Activated B cell treated with CpG ODN at 0.5 μM for 24 hours (primary cell): ENCODE data around the gene CCDC54. TPM values are rescaled to one million over a fixed set of nuclear protein-coding genes. Genes with fewer than 3 reads are reported as not detected.

ENCODE experiments used
- ATAC-seq: fragments of 200-7000 bp; cut with Tn5 transposase; one replicate; pipeline ENCODE4 v1.10.0; 2021; ENCODE audit warnings: low read depth, mild to moderate bottlenecking, moderate library complexity
- CTCF ChIA-PET: fragments of 350-600 bp; sonication (Branson Sonifier 250); formaldehyde crosslinking; loops from one replicate; lab custom pipeline; 2021; ENCODE audit warnings: antibody characterized with exemption; lab: Charles Lee
- POLR2A ChIA-PET: fragments of 350-600 bp; sonication (Branson Sonifier 250); formaldehyde crosslinking; loops from one replicate; lab custom pipeline; 2021; ENCODE audit warnings: antibody characterized with exemption; lab: Charles Lee
- DNase-seq: peaks from one replicate; pipeline ENCODE4 v3.0.0; 2022
- H3K27ac Mint-ChIP-seq: one replicate; pipeline ENCODE4 v1.8.0; 2020; ENCODE audit warnings: mixed read lengths
- H3K27me3 Mint-ChIP-seq: one replicate; pipeline ENCODE4 v1.8.0; 2021; ENCODE audit warnings: mixed read lengths
- H3K36me3 Mint-ChIP-seq: one replicate; pipeline ENCODE4 v1.8.0; 2021; ENCODE audit warnings: low read depth, mixed read lengths
- H3K4me1 Mint-ChIP-seq: one replicate; pipeline ENCODE4 v1.8.0; 2021; ENCODE audit warnings: mixed read lengths
- H3K4me3 Mint-ChIP-seq: one replicate; pipeline ENCODE4 v1.8.0; 2020; ENCODE audit warnings: mild to moderate bottlenecking, mixed read lengths
- H3K9me3 Mint-ChIP-seq: one replicate; pipeline ENCODE4 v1.8.0; 2020; ENCODE audit warnings: mixed read lengths
- CTCF ChIP-seq: fragments of 200-600 bp; IDR thresholded peaks from one replicate; pipeline ENCODE4 v1.8.0; 2022; ENCODE audit warnings: antibody characterized with exemption, mild to moderate bottlenecking
- intact Hi-C: fragments of 100-400 bp; cut with micrococcal nuclease; formaldehyde crosslinking; loops from one replicate; pipeline ENCODE4 v1.15.1; 2024
- total RNA-seq: library from RNA; stranded (reverse); gene quantifications from 2 replicates; pipeline ENCODE4 v1.2.3, GENCODE V29; 2022

CCDC54 gene
- total RNA-seq, 1 donor from 2014 or later, result not detected

DNA sequence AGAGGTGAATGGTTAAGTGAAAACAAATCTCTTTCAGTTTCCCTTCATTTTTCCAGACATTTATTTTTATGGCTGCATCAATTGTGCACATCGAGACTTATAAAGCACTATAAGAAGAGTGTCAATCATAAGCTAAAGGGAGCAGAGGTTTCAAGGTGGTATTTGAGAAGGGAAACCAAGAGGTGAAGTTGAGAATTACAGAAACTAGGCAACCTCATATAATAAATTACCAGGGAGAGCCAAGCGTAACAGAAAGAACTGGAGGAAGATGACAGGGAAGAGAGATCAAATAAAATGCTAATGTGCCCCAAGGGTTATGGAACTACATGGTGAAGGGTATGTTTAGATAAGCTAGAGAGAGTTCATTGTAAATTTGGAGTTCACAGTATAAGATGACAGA is 6.3 kb upstream of the CCDC54 start:
- intact Hi-C loops, result no loop called here
- Mint-ChIP-seq H3K4me1 (peaks cover 3% of the 10 kb centered on the region), H3K27ac (no peak overlapping the region), H3K27me3 (peaks cover 4% of the 10 kb centered on the region), H3K4me3 (no peak overlapping the region), H3K36me3 (no peaks in the 10 kb centered on the region), H3K9me3 (no peaks in the 10 kb centered on the region)
- ATAC-seq (no peak), DNase-seq (no peak)
- ChIA-PET CTCF (interaction anchor here (0.8 kb wide), 1 partner anchor 99 kb away, joined by 3 read pairs; no protein-coding TSS in a partner anchor), POLR2A (no interaction called here)
- TF ChIP-seq CTCF, result no peak

DNA sequence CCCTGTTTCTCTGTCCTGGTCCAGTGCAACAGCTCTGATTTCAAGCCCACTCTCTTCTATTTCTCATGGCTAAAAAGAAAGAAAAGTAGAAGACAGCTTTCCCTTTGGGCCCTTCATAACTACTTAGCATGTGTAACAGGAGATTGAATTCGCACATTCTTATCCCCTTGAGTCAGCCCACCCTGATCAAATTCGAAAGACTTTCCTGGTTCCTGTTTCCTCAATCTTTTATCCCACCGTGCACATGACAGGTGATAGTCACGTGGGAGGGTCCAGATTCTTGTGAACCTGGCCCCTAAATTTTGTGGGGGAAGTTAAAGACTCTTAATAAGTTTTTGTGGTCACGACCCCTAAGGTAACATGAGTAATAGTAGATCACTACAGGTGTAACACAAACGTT is 4.7 kb upstream of the CCDC54 start:
- H3K27me3 Mint-ChIP-seq, result peaks cover 4% of the 10 kb centered on the region
- no peaks in the 10 kb centered on the region for H3K9me3 Mint-ChIP-seq
- H3K36me3 Mint-ChIP-seq, result no peaks in the 10 kb centered on the region
- no peak for ATAC-seq
- H3K27ac Mint-ChIP-seq, result no peak overlapping the region
- POLR2A ChIA-PET, result no interaction called here
- no peak for TF ChIP-seq CTCF
- DNase-seq, result no peak
- CTCF ChIA-PET, result no interaction called here
- intact Hi-C loops, result no loop called here
- H3K4me1 Mint-ChIP-seq, result peaks cover 3% of the 10 kb centered on the region
- H3K4me3 Mint-ChIP-seq, result no peak overlapping the region

DNA sequence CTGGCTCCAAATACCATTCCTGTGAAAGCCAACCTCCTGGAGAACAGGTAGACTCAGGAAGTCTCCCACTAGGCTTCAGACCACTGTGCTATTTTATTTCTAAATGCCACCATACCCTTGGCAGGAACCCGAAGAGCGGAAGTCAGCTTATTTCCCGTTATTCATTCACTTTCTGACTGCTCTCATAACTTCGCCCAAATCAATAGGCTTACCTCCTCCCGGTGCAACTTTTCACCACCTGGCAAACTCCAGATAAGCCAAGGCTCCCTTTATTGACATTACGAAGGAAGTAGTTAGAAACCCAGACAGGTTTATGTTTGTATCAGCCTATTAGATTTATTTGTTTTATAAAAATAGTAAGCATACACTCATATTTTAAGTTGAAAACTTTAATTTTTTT is 3.3 kb upstream of the CCDC54 start:
- no peak for TF ChIP-seq CTCF
- H3K4me3 Mint-ChIP-seq, result no peak overlapping the region
- intact Hi-C loops, result no loop called here
- ChIA-PET POLR2A (no interaction called here), CTCF (no interaction called here)
- H3K9me3 Mint-ChIP-seq, result no peaks in the 10 kb centered on the region
- peaks cover 4% of the 10 kb centered on the region for H3K27me3 Mint-ChIP-seq
- H3K4me1 Mint-ChIP-seq, result peaks cover 3% of the 10 kb centered on the region
- ATAC-seq (no peak), DNase-seq (no peak)
- no peak overlapping the region for H3K27ac Mint-ChIP-seq
- H3K36me3 Mint-ChIP-seq, result no peaks in the 10 kb centered on the region

DNA sequence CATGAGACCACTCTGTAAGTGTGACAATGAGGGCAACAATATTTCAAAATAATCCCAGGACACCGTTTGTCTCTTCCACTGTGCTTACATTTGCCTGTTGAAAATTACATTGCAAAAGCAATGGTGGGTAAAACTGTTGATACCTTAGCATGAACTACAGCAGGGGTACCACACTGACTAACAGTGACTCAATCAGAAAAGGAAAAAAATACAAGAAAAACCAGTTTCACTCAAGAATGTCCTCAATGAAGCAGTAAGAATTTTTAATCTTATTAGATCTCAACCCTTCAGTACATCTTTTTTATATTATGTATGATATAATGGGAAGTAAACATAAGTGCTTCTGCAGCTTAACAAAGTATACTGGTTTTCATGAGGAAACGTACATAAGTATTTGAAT is 1.6 kb upstream of the CCDC54 start:
- H3K4me3 Mint-ChIP-seq, result no peak overlapping the region
- no peaks in the 10 kb centered on the region for H3K9me3 Mint-ChIP-seq
- ATAC-seq, result no peak
- no peaks in the 10 kb centered on the region for H3K36me3 Mint-ChIP-seq
- ChIA-PET CTCF (no interaction called here), POLR2A (no interaction called here)
- intact Hi-C loops, result no loop called here
- H3K27ac Mint-ChIP-seq, result no peak overlapping the region
- DNase-seq, result no peak
- H3K4me1 Mint-ChIP-seq, result peaks cover 3% of the 10 kb centered on the region
- TF ChIP-seq CTCF, result no peak
- H3K27me3 Mint-ChIP-seq, result peaks cover 6% of the 10 kb centered on the region

GRCh38 chr3:107382631-107383030 is 5.4 kb downstream of the CCDC54 start:
- CTCF ChIA-PET, result no interaction called here
- POLR2A ChIA-PET, result no interaction called here
- Mint-ChIP-seq H3K4me3 (no peak overlapping the region), H3K4me1 (no peaks in the 10 kb centered on the region), H3K36me3 (no peaks in the 10 kb centered on the region), H3K9me3 (no peaks in the 10 kb centered on the region), H3K27ac (no peak overlapping the region), H3K27me3 (peaks cover 2% of the 10 kb centered on the region)
- no peak for DNase-seq
- intact Hi-C loops, result no loop called here
- no peak for ATAC-seq
- TF ChIP-seq CTCF, result no peak
